Caki2 (cell line): ENCODE measurements around the gene MOK. TPM values are rescaled to one million over a fixed set of nuclear protein-coding genes. Genes with fewer than 3 reads are reported as not detected.

Experiments
- DNase-seq: peaks from one replicate; pipeline ENCODE4 v3.0.0-alpha.2; 2015; ENCODE audit warnings: low read depth
- in situ Hi-C: cut with HindIII; loops from 2 replicates; pipeline ENCODE4 v1.10.0; 2016; ENCODE audit warnings: low sequenced_read_pairs, low pct_unique_long_range_greater_than_20kb, mixed read lengths
- total RNA-seq: library from RNA; depleted of rRNA; stranded (reverse); fragments of >200 nt; shearing (Covaris generic); gene quantifications from 2 replicates; pipeline ENCODE4 v1.2.3, GENCODE V29; 2014; ENCODE audit warnings: low replicate concordance; rRNA removed

The MOK gene
- total RNA-seq, 1 experiment from 2014 or later, result 41.9 TPM

- in situ Hi-C loops, result no loop called here
- no peak for DNase-seq
Measured at GRCh38 chr14:102180248-102180998, 124.5 kb downstream of the MOK start.

Other genes starting within 250 kb of the MOK start
- 95.3 and 116 TPM in 2 replicates for gene HSP90AA1, start 218.1 kb downstream of the MOK start, total RNA-seq
- gene WDR20, start 165.3 kb downstream of the MOK start, total RNA-seq, result 17.0 and 30.0 TPM in 2 replicates
- gene ZNF839, start 14.6 kb upstream of the MOK start, total RNA-seq, result 7.5 and 11.5 TPM in 2 replicates
- gene CINP, start 57.7 kb upstream of the MOK start, total RNA-seq, result 30.6 and 48.4 TPM in 2 replicates
- gene TECPR2, start 57.8 kb upstream of the MOK start, total RNA-seq, result 2.0 and 10.3 TPM in 2 replicates
- gene ANKRD9, start 204.6 kb upstream of the MOK start, total RNA-seq, result 14.1 and 27.5 TPM in 2 replicates